ENCODE measurements around the gene TRIP10.

GRCh38 chr19:6754136-6754535, 14.7 kb downstream of the TRIP10 start:
- TF ChIP-seq POLR2A (IDR thresholded peaks at IDR 0.05; ENCODE audit: control extremely low read depth in 1 of 2, low read depth in 2 of 2, low read length in 2 of 2) (no peak), CTCF (IDR thresholded peaks at IDR 0.05; ENCODE audit: control extremely low read depth in 1 of 3, insufficient read depth in 1 of 3, low read depth in 1 of 3, low read length in 3 of 3) (no peak), SP1 (IDR thresholded peaks at IDR 0.05; ENCODE audit: low read depth, low read length) (no peak), ATF3 (IDR thresholded peaks at IDR 0.05; ENCODE audit: insufficient read depth, low read depth, low read length) (no peak), FOSL1 (IDR thresholded peaks at IDR 0.05; ENCODE audit: insufficient read depth, low read depth, low read length) (no peak), USF2 (IDR thresholded peaks at IDR 0.05; ENCODE audit: low read length) (no peak), MAX (IDR thresholded peaks at IDR 0.05) (no peak), CREB1 (IDR thresholded peaks at IDR 0.05) (no peak)
